ENCODE results near the gene RPS3.

Gene RPS3

DNA sequence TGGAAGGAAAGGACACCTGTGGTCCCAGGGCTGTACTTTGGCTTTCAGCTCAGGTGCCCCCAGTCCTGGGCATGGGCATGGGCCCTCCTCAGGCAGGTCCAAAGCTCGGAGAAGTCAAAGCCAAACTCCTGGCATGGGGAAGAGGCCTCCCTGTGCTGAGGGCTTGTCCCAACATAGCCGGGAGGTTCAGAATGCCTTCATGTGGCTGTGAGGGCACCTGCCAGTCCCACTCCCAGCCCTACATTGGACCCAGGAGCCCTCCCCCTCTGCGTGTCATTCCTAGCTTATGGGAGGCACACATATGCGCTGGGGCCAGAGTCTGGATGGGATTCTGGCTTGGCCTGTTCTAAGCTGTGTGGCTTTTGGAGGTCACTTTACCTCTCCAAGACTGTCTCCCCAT lies 34.7 kb downstream of the RPS3 start (continued):
- TF ChIP-seq SCRT2 (tag by site-specific recombination; IDR thresholded peaks at IDR 0.05) = no peak
- TF ChIP-seq ZSCAN23 (tag by site-specific recombination; IDR thresholded peaks at IDR 0.05) = no peak
- no peak for TF ChIP-seq ZNF335 (tag by site-specific recombination; conservative IDR thresholded peaks at IDR 0.05)
- no peak for TF ChIP-seq ZNF341 (tag by site-specific recombination; IDR thresholded peaks at IDR 0.05; ENCODE audit: low read depth)
- TF ChIP-seq ZNF324 (tag by site-specific recombination; IDR thresholded peaks at IDR 0.05) = no peak
- no peak for TF ChIP-seq ZNF138 (tag by site-specific recombination; IDR thresholded peaks at IDR 0.05; ENCODE audit: borderline replicate concordance)
- no peak for TF ChIP-seq KLF1 (tag by site-specific recombination; IDR thresholded peaks at IDR 0.05)
- TF ChIP-seq ZFP69B (tag by site-specific recombination; IDR thresholded peaks at IDR 0.05) = no peak
- TF ChIP-seq, protein P1, sequence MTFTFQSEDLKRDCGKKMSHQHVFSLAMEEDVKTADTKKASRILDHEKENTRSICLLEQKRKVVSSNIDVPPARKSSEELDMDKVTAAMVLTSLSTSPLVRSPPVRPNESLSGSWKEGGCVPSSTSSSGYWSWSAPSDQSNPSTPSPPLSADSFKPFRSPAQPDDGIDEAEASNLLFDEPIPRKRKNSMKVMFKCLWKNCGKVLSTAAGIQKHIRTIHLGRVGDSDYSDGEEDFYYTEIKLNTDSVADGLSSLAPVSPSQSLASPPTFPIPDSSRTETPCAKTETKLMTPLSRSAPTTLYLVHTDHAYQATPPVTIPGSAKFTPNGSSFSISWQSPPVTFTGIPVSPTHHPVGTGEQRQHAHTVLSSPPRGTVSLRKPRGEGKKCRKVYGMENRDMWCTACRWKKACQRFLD (tag by site-specific recombination; IDR thresholded peaks at IDR 0.05) = no peak
- no peak for TF ChIP-seq ZNF768 (tag by site-specific recombination; IDR thresholded peaks at IDR 0.05)
- no peak for TF ChIP-seq EGR2 (tag by site-specific recombination; IDR thresholded peaks at IDR 0.05; ENCODE audit: low read depth)
- no peak for TF ChIP-seq ZNF157 (tag by site-specific recombination; IDR thresholded peaks at IDR 0.05)

DNA sequence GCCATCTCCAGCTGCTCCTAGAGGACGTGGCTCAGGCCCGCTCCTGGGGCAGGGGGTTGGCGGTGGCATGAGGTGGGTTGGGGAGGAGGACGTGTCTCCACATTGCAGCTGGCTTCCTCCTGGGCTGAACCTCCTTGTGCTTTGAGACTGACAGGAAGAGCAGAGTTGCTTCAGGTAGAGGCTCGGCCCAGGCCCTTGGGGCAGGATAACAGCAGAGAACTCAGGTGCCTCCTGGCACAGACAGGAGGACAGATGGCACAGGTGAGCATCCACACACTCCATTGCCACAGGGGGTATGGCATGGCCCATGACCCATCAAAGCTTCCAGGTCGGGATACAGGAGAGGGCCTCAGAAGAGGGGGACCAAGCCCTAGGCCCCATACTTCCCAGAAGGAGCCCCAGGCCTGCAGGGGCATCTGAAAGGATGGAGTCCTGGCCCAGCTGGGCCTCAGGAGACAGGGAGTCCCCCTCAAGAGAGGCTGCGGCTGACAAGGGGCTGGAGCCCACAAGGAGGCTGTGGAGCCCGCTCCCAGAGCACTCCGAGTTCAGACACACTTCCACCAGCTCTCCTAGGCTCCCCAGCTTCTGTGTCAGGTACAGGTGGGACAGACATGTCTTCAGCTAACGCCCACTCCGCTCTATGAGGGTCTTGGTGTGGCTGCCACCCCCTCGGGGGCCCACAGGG lies 35.7 kb downstream of the RPS3 start:
- ChIA-PET CTCF (interaction anchor here (0.6 kb wide), 1 partner anchor 295 kb away, joined by 3 read pairs; no protein-coding TSS in a partner anchor), POLR2A (no interaction called here)
- Histone ChIP-seq H3K4me1 (ENCODE audit: control insufficient read depth, insufficient read depth, low read length) (no peaks in the 10 kb centered on the region), H3K9me3 (ENCODE audit: control insufficient read depth, insufficient read depth, low read depth, low read length) (no peaks in the 10 kb centered on the region), H3K27ac (ENCODE audit: extremely low read depth, low read depth, low read length) (no peak overlapping the region), H3K4me3 (ENCODE audit: low read depth, low read length) (no peak overlapping the region), H3K36me3 (ENCODE audit: control insufficient read depth in 2 of 2, insufficient read depth in 1 of 2, low read length in 2 of 2) (no peaks in the 10 kb centered on the region)
- TF ChIP-seq, protein P2, sequence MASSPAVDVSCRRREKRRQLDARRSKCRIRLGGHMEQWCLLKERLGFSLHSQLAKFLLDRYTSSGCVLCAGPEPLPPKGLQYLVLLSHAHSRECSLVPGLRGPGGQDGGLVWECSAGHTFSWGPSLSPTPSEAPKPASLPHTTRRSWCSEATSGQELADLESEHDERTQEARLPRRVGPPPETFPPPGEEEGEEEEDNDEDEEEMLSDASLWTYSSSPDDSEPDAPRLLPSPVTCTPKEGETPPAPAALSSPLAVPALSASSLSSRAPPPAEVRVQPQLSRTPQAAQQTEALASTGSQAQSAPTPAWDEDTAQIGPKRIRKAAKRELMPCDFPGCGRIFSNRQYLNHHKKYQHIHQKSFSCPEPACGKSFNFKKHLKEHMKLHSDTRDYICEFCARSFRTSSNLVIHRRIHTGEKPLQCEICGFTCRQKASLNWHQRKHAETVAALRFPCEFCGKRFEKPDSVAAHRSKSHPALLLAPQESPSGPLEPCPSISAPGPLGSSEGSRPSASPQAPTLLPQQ (tag by site-specific recombination; IDR thresholded peaks at IDR 0.05) = no peak
- TF ChIP-seq, protein P3, sequence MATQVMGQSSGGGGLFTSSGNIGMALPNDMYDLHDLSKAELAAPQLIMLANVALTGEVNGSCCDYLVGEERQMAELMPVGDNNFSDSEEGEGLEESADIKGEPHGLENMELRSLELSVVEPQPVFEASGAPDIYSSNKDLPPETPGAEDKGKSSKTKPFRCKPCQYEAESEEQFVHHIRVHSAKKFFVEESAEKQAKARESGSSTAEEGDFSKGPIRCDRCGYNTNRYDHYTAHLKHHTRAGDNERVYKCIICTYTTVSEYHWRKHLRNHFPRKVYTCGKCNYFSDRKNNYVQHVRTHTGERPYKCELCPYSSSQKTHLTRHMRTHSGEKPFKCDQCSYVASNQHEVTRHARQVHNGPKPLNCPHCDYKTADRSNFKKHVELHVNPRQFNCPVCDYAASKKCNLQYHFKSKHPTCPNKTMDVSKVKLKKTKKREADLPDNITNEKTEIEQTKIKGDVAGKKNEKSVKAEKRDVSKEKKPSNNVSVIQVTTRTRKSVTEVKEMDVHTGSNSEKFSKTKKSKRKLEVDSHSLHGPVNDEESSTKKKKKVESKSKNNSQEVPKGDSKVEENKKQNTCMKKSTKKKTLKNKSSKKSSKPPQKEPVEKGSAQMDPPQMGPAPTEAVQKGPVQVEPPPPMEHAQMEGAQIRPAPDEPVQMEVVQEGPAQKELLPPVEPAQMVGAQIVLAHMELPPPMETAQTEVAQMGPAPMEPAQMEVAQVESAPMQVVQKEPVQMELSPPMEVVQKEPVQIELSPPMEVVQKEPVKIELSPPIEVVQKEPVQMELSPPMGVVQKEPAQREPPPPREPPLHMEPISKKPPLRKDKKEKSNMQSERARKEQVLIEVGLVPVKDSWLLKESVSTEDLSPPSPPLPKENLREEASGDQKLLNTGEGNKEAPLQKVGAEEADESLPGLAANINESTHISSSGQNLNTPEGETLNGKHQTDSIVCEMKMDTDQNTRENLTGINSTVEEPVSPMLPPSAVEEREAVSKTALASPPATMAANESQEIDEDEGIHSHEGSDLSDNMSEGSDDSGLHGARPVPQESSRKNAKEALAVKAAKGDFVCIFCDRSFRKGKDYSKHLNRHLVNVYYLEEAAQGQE (tag by site-specific recombination; IDR thresholded peaks at IDR 0.05) = no peak
- TF ChIP-seq ZNF701 (tag by site-specific recombination; IDR thresholded peaks at IDR 0.05) = no peak

DNA sequence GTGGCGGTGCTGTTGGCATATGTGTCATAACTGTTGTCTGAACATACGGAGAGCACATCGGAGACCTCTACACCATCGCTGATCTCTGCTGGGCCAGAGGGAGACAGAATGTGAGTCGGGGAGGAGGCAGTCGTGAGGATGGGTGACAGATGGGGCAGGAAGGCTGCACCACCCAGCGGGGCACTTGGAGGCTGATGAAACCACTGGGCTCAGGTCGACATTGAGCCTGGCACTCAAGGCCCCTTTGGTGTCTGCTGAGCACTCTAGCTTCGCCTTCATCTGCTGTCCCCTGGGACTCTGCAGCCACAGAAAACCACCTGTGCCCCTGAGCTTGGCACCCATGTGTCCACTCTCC lies 36.2 kb downstream of the RPS3 start:
- peak; percentile 56; the same call in 1 of the 2 replicates for TF ChIP-seq ZNF623 (tag by site-specific recombination; IDR thresholded peaks at IDR 0.05)
- TF ChIP-seq, protein P4, sequence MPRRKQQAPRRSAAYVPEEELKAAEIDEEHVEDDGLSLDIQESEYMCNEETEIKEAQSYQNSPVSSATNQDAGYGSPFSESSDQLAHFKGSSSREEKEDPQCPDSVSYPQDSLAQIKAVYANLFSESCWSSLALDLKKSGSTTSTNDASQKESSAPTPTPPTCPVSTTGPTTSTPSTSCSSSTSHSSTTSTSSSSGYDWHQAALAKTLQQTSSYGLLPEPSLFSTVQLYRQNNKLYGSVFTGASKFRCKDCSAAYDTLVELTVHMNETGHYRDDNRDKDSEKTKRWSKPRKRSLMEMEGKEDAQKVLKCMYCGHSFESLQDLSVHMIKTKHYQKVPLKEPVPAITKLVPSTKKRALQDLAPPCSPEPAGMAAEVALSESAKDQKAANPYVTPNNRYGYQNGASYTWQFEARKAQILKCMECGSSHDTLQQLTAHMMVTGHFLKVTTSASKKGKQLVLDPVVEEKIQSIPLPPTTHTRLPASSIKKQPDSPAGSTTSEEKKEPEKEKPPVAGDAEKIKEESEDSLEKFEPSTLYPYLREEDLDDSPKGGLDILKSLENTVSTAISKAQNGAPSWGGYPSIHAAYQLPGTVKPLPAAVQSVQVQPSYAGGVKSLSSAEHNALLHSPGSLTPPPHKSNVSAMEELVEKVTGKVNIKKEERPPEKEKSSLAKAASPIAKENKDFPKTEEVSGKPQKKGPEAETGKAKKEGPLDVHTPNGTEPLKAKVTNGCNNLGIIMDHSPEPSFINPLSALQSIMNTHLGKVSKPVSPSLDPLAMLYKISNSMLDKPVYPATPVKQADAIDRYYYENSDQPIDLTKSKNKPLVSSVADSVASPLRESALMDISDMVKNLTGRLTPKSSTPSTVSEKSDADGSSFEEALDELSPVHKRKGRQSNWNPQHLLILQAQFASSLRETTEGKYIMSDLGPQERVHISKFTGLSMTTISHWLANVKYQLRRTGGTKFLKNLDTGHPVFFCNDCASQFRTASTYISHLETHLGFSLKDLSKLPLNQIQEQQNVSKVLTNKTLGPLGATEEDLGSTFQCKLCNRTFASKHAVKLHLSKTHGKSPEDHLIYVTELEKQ (tag by site-specific recombination; IDR thresholded peaks at IDR 0.05; ENCODE audit: borderline replicate concordance) = no peak
- H3K36me3 ChIP-seq (ENCODE audit: control insufficient read depth in 2 of 2, insufficient read depth in 1 of 2, low read length in 2 of 2) = no peaks in the 10 kb centered on the region
- H3K9me3 ChIP-seq (ENCODE audit: control insufficient read depth, insufficient read depth, low read depth, low read length) = no peaks in the 10 kb centered on the region
- H3K4me1 ChIP-seq (ENCODE audit: control insufficient read depth, insufficient read depth, low read length) = no peaks in the 10 kb centered on the region
- no peak overlapping the region for H3K4me3 ChIP-seq (ENCODE audit: low read depth, low read length)
- ChIA-PET POLR2A (no interaction called here), CTCF (no interaction called here)
- H3K27ac ChIP-seq (ENCODE audit: extremely low read depth, low read depth, low read length) = no peak overlapping the region

Data from HEK293 (cell line).